ENCODE measurements around the gene CCDC144A. TPM values are rescaled to one million over a fixed set of nuclear protein-coding genes. Genes with fewer than 3 reads are reported as not detected.
"Not testable (repeated sequence)": the region's sequence is repeated elsewhere in the genome, so short reads cannot be mapped to it uniquely, and the experiment has no call there.

CCDC144A gene
- 0.02 and 0.26 TPM in 2 replicates for total RNA-seq (2014; rRNA removed; shearing (Covaris generic); ENCODE audit: low replicate concordance)

- DNase-seq = not testable (repeated sequence)
Measured at GRCh38 chr17:16689731-16690281, at the start of gene CCDC144A. TSS of gene CCDC144A (plus strand) at chr17:16690241. CDS start at chr17:16690401, 160 bp downstream.

GRCh38 chr17:16649585-16649984 is 40.5 kb upstream of the CCDC144A start:
- Histone ChIP-seq H3K9me3 (no peaks in the 10 kb centered on the region), H3K27me3 (no peaks in the 10 kb centered on the region), H3K4me3 (no peak overlapping the region), H3K36me3 (peaks cover 2% of the 10 kb centered on the region; the same call in 1 of the 2 replicates)
- no peak for DNase-seq

More at GRCh38 chr17:16689731-16690281, at the start of gene CCDC144A:
- not testable (repeated sequence) for H3K36me3 ChIP-seq, H3K9me3 ChIP-seq, H3K4me3 ChIP-seq, H3K27me3 ChIP-seq

GRCh38 chr17:16652252-16652651 is 37.8 kb upstream of the CCDC144A start:
- Histone ChIP-seq H3K4me3 (no peak overlapping the region), H3K36me3 (peaks cover 2% of the 10 kb centered on the region; the same call in 1 of the 2 replicates), H3K9me3 (no peaks in the 10 kb centered on the region), H3K27me3 (no peaks in the 10 kb centered on the region)
- no peak for DNase-seq

- Histone ChIP-seq H3K9me3 (no peaks in the 10 kb centered on the region), H3K27me3 (no peaks in the 10 kb centered on the region), H3K36me3 (peaks cover 2% of the 10 kb centered on the region; the same call in 1 of the 2 replicates), H3K4me3 (peak overlapping the region; percentile 79)
- DNase-seq = no peak
Measured at GRCh38 chr17:16652847-16653366, 37.1 kb upstream of the CCDC144A start.

- no peaks in the 10 kb centered on the region for H3K9me3 ChIP-seq
- H3K36me3 ChIP-seq = peaks cover 2% of the 10 kb centered on the region; the same call in 1 of the 2 replicates
- DNase-seq = peak; percentile 89
- H3K27me3 ChIP-seq = no peaks in the 10 kb centered on the region
- peak within 1 kb of the TSS; percentile 79 for H3K4me3 ChIP-seq
Measured at GRCh38 chr17:16653367-16654041, 36.5 kb upstream of the CCDC144A start, which contains the start of gene ZNF624. TSS of gene ZNF624 (minus strand) at chr17:16653850.

DNA sequence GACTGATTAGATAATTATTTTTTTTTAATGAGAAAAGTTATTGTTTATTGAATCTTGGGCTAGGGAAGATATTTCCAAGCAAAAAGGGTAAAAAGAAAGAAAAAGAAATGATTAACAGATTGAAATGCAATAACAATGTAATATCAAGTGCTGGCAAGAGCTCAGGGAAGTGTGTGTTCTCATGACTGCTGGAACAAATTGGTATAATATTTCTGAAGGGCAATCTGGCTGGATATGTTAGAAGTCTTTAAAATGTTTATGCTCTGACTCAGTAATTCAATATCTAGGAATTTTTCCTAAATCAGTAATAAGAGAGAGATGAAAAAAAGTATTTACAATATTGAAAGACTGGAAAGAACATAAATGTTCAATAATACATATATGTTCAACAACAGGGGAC is 28.8 kb upstream of the CCDC144A start:
- no peaks in the 10 kb centered on the region for H3K9me3 ChIP-seq
- H3K27me3 ChIP-seq = no peaks in the 10 kb centered on the region
- H3K36me3 ChIP-seq = no peaks in the 10 kb centered on the region
- DNase-seq = no peak
- no peak overlapping the region for H3K4me3 ChIP-seq

- no peaks in the 10 kb centered on the region for H3K36me3 ChIP-seq
- no peaks in the 10 kb centered on the region for H3K27me3 ChIP-seq
- no peak overlapping the region for H3K4me3 ChIP-seq
- no peak for DNase-seq
- H3K9me3 ChIP-seq = no peaks in the 10 kb centered on the region
Measured at GRCh38 chr17:16662936-16663335, 27.1 kb upstream of the CCDC144A start.

DNA sequence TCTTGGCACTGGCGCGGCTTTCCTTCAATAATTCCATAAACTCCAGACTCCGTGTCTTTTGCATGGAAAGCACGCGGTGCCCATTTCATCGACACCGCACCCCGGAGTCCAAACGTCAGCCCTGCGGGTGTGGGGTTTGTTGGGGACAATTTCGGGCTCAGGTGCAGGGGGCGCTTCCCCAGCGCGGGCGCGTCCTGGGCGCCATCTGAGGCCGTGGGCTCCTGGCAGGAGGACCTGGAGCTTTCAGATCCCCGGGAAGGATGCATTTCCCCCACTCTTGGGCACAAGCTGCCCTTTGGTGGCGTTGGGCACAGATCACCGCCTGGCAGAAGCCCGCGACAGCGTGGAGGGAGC is 23.5 kb upstream of the CCDC144A start:
- not testable (repeated sequence) for H3K36me3 ChIP-seq, H3K27me3 ChIP-seq, H3K9me3 ChIP-seq, H3K4me3 ChIP-seq, DNase-seq

DNA sequence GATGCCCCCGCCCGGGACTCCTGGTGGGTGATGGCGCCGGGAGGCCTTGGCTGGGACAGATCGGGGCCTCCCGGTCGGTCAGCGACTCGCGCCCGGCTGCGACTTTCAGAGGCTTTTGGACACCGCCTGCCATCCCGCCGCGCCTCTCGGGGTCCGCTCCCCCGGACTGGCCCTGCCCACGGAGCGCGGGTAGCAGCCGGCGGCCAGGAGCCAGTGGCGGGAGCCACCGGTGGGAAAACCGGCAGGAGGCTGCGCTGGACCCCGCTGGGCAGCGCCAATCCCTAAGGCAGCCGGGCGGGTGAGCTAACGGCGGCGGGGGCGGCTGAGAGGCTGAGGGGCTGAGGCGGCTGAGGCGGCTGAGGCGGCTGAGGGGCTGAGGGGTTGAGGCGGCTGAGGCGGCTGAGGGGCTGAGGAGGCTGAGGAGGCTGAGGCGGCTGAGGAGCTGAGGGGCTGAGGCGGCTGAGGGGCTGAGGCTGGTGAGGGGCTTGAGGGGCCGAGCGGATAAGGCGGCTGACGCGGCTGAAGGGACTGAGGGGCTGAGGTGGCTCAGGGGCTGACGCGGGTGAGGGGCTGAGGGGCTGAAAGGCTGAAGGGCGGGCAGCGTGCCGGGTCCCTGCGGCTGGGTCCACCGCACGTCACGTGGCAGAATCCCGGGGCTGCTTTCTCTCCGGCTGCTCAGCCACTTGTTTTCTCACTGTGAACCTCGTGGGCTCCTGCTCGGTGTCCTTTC is 23.0 kb upstream of the CCDC144A start:
- peak; percentile 18 for DNase-seq

DNA sequence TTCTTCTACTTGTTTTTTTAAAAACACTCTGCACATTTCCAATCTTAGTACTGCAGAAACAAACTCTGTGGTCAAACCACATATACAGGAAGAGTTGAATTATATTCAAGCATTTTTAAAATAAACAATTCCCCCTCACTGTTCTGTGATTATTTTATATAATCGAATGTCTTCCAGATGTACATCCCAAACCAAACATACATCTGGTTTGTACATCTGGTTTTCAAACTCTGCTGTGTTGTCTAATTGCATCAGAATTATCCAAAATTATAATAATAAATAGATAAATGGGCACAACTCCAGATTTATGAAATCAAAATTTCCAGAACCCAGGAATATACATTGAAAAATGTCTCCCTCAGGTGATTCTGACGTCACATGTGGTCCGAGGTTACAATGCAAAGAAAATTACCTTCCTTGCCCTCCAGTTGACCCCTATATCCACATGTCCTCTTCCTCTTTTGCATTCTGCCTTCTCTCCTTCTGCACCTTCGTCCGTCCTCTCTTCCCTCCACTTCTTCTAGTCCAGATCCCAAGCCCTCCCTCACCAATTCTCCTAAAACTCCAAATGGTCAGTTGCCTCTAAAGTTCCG is 13.3 kb upstream of the CCDC144A start:
- Histone ChIP-seq H3K9me3 (no peaks in the 10 kb centered on the region), H3K36me3 (no peaks in the 10 kb centered on the region), H3K4me3 (no peak overlapping the region), H3K27me3 (no peaks in the 10 kb centered on the region)
- DNase-seq = no peak

More for the DNA sequence above, 23.0 kb upstream of the CCDC144A start:
- not testable (repeated sequence) for H3K36me3 ChIP-seq, H3K27me3 ChIP-seq, H3K4me3 ChIP-seq, H3K9me3 ChIP-seq

DNA sequence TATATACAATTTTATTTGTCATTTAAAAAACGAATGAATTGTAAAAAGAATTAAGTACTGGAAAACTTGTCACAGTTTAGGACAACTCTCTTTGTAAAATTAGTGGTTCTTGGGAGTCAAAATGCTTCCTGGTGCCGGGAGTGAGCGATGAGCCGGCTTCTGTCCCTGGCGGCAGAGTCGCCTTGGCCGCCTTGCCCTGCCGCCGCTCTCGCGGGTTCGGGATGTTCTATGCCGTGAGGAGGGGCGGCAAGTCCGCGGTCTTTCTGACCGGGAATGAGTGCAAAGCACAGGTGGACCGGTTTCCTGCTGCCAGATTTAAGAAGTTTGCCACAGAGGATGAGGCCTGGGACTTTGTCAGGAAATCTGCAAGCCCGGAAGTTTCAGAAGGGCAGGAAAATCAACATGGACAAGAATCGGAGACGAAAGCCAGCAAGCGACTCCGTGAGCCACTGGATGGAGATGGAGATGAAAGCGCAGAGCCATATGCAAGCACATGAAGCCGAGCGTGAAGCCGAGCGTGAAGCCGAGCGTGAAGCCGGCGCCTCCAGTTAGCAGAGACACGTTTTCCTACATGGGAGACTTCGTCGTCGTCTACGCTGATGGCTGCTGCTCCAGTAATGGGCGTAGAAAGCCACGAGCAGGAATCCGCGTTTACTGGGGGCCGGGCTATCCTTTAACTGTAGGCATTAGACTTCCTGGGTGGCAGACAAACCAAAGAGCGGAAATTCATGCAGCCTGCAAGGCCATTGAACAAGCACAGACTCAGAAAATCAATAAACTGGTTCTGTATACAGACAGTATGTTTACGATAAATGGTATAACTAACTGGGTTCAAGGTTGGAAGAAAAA is 6.5 kb upstream of the CCDC144A start:
- H3K4me3 ChIP-seq, H3K36me3 ChIP-seq, DNase-seq, H3K27me3 ChIP-seq, H3K9me3 ChIP-seq: not testable (repeated sequence)

DNA sequence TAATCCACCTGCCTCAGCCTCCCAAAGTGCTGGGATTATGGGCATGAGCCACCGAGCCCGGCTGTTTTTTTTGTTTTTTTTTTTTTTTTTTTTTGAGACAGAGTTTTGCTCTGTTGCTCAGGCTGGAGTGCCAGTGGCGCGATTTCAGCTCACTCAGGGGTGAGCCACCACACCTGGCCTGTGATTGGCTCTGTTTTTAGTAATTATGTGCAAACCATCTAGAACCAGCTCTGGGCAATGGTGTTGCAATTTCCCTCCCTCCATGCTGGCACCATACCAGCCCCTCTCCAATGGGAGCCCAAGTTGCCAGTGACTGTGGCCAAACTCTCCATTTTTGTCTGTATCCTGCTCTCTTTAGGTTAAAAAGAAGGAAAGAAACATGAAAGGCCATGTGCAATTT is 4.0 kb upstream of the CCDC144A start:
- H3K36me3 ChIP-seq, H3K27me3 ChIP-seq, H3K9me3 ChIP-seq, H3K4me3 ChIP-seq: not testable (repeated sequence)
- DNase-seq = peak; percentile 10

DNA sequence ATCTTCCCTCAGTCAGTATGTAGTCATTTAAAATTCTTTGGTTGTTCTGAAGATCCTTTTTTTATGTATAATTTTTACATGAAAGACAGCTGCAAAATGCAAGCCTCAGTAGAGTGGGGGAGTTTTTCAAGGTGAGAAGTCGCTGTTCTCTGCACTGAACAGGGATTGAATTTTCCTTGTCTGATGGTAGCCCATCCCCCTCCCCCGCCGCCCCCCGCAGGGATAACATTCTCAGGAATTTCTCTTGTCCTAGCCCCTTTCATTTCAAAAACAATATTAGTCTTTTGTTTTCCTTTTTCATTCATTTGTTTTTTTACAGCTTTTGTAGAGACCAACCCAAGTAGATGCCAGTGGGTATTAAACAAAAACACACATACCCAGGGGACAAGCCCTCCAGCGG is 2.9 kb upstream of the CCDC144A start:
- H3K27me3 ChIP-seq, DNase-seq, H3K9me3 ChIP-seq, H3K36me3 ChIP-seq, H3K4me3 ChIP-seq: not testable (repeated sequence)

GRCh38 chr17:16690447-16690846 is 406 bp downstream of the CCDC144A start:
- not testable (repeated sequence) for H3K4me3 ChIP-seq, H3K9me3 ChIP-seq, DNase-seq, H3K27me3 ChIP-seq, H3K36me3 ChIP-seq

- not testable (repeated sequence) for H3K36me3 ChIP-seq, H3K27me3 ChIP-seq
Measured at GRCh38 chr17:16697603-16698002, 7.6 kb downstream of the CCDC144A start.

GRCh38 chr17:16745492-16746203 is 55.6 kb downstream of the CCDC144A start:
- H3K4me3 ChIP-seq, H3K36me3 ChIP-seq, DNase-seq, H3K27me3 ChIP-seq, H3K9me3 ChIP-seq: not testable (repeated sequence)

More at GRCh38 chr17:16697603-16698002, 7.6 kb downstream of the CCDC144A start:
- not testable (repeated sequence) for DNase-seq, H3K9me3 ChIP-seq, H3K4me3 ChIP-seq
